Astrocyte (in vitro differentiated cells and primary cell): ENCODE results near the gene GJA9.

Experiments
- EZH2 ChIP-seq: IDR thresholded peaks from 2 replicates; pipeline ENCODE4 v1.6.1; 2012; ENCODE audit warnings: mild to moderate bottlenecking, low read length, inconsistent platforms; ENCODE audit not compliant: insufficient read depth
- TF ChIP-seq, protein P1 (sequence below): IDR thresholded peaks from 2 replicates; pipeline ENCODE4 v1.5.1; 2011; ENCODE audit warnings: low read depth, mild to moderate bottlenecking, inconsistent platforms, low read length, moderate library complexity; ENCODE audit not compliant: insufficient read depth

DNA sequence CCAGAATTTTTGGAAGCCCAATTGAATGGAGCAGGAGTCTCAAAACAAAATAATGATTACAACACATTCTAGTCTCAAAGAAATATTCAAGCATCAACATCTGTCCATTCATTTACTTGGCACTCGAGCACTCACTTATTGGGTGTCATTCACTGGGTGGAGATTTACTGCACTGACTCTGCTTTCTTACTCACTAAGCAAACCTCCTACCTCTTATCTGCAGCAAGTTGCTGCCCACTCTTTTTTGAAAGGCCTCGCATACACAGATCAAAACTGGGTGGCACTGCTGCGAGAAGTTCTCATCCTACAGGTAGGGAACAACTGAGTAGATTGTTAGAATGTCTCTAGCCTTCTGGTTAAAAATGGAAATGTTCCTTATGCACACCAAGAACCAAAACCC lies 42.2 kb upstream of the GJA9 start:
- TF ChIP-seq, protein P1, sequence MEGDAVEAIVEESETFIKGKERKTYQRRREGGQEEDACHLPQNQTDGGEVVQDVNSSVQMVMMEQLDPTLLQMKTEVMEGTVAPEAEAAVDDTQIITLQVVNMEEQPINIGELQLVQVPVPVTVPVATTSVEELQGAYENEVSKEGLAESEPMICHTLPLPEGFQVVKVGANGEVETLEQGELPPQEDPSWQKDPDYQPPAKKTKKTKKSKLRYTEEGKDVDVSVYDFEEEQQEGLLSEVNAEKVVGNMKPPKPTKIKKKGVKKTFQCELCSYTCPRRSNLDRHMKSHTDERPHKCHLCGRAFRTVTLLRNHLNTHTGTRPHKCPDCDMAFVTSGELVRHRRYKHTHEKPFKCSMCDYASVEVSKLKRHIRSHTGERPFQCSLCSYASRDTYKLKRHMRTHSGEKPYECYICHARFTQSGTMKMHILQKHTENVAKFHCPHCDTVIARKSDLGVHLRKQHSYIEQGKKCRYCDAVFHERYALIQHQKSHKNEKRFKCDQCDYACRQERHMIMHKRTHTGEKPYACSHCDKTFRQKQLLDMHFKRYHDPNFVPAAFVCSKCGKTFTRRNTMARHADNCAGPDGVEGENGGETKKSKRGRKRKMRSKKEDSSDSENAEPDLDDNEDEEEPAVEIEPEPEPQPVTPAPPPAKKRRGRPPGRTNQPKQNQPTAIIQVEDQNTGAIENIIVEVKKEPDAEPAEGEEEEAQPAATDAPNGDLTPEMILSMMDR: no peak
- no peak for TF ChIP-seq EZH2
